GM12864 (cell line): ENCODE measurements around the gene ABCF2.
A peak's percentile ranks its signal among the peaks of the same experiment; 100 is the strongest.

Source experiments
- DNase-seq: peaks from one replicate; pipeline ENCODE4 v3.0.0-alpha.2; 2011; ENCODE audit warnings: low read depth
- H3K4me3 ChIP-seq: 2 replicates; pipeline ENCODE4 v1.5.1; 2011; ENCODE audit warnings: mild to moderate bottlenecking, low read depth, low read length, control low read depth
- TF ChIP-seq, protein P1 (sequence below): IDR thresholded peaks from 2 replicates; pipeline ENCODE4 v1.5.1; 2011; ENCODE audit warnings: low read depth, mild to moderate bottlenecking, moderate library complexity, low read length, control low read depth, inconsistent platforms; ENCODE audit errors: missing control alignments

Gene ABCF2

DNA sequence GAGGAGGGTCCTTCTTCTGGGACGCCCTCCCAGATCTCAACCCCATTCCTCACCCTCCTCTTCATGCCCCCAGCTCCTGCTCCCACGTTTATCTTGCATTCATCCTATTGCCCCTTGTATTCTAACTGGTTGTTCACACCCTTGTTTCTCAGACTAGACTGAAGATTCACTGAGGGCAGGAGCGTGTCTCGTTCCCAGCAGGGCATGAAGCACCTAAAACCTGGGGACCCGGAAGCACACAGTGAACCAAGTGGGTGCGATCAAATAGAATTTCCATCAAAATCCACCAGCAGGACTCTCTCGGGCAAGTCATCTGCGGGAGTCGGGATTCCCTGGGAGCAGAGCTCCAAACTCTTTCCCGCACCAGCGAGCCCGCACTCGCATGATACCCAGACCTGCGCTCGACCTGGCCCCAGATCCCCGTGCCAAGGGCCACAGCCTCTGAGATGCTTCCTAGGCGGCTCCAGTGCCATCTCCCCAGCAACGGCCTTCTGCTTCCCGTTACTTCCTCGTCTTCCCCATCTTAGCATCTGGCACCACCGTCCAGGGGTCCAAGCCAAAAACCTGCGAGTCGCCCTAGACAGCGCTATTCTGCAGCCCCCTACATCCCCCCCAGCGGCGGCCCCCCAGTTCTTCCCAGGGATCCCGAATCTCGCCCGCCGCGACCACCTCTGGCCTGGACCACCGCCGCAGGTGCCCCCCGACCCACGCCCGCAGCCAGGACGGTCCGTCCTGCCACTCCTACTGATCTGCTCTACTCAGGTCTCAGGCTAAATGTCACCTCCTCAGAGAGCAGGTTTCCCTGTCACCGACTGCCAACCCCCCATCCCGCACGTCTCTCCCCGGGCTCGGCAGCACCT is 53.4 kb downstream of the ABCF2 start:
- TF ChIP-seq, protein P1, sequence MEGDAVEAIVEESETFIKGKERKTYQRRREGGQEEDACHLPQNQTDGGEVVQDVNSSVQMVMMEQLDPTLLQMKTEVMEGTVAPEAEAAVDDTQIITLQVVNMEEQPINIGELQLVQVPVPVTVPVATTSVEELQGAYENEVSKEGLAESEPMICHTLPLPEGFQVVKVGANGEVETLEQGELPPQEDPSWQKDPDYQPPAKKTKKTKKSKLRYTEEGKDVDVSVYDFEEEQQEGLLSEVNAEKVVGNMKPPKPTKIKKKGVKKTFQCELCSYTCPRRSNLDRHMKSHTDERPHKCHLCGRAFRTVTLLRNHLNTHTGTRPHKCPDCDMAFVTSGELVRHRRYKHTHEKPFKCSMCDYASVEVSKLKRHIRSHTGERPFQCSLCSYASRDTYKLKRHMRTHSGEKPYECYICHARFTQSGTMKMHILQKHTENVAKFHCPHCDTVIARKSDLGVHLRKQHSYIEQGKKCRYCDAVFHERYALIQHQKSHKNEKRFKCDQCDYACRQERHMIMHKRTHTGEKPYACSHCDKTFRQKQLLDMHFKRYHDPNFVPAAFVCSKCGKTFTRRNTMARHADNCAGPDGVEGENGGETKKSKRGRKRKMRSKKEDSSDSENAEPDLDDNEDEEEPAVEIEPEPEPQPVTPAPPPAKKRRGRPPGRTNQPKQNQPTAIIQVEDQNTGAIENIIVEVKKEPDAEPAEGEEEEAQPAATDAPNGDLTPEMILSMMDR: no peak
- H3K4me3 ChIP-seq: no peak overlapping the region

DNA sequence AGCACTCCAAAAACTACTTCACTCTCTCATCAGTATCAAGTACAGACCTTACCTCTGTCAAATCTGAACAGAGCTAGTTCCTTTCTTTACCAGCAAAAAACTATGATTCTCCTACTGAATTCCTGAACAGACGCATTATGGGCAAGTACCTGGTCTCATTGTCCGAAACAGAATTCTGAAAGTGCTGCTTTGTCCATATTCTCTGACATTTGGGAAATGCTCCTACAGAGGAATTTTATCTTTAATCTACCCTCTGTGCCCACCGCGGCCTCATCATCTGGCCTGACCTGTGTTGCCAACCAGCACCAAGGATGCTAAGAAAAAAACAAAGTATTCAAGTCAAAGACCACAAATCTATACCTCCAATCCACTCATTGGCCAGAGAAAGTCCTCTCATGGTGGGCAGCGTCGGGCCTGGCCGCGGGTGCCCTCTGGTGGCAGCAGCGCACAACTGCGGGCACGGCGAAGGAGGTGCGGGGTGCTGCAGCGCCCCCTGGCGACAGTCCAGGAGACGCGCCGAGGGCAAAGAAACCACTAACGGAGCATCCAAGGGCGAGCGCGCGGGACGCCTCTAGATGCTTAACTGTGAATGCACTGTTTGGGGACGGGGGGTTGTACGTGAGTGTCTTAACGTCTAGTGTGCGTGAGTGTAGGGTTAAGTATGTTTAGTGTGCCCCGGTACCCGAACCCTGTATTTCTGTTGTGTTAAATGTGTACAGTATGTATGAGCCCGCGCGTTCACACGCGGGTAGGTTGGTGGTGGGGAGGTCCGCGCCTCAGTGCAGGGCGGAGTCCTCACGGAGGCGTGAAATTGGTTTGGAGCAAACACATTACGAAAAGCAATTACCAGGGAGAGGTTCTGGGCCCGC is 54.5 kb downstream of the ABCF2 start:
- DNase-seq: peak; percentile 4
- H3K4me3 ChIP-seq: no peak overlapping the region
- TF ChIP-seq, protein P1: peak; percentile 100

More for the DNA sequence above, 53.4 kb downstream of the ABCF2 start:
- no peak for DNase-seq

DNA sequence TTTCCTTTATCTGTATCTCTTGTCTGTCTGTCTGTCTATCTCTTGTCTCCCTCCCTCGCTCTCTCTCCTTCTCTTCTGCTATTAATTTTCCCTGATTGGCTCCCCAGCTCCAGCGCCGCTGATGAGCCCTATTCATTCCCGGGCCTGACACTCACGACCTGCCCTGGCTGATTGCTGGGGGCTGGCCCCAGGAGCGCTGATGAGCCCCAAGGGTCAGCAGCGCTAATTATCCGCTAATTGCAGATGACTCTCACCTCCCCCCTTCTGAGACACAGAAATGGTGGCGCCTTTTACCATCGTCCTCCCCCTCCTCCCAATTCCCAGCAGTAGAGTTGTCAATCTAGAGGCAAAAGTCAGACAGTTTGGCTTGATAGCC is 58.2 kb downstream of the ABCF2 start:
- TF ChIP-seq, protein P1: no peak
- DNase-seq: no peak
- H3K4me3 ChIP-seq: no peak overlapping the region

DNA sequence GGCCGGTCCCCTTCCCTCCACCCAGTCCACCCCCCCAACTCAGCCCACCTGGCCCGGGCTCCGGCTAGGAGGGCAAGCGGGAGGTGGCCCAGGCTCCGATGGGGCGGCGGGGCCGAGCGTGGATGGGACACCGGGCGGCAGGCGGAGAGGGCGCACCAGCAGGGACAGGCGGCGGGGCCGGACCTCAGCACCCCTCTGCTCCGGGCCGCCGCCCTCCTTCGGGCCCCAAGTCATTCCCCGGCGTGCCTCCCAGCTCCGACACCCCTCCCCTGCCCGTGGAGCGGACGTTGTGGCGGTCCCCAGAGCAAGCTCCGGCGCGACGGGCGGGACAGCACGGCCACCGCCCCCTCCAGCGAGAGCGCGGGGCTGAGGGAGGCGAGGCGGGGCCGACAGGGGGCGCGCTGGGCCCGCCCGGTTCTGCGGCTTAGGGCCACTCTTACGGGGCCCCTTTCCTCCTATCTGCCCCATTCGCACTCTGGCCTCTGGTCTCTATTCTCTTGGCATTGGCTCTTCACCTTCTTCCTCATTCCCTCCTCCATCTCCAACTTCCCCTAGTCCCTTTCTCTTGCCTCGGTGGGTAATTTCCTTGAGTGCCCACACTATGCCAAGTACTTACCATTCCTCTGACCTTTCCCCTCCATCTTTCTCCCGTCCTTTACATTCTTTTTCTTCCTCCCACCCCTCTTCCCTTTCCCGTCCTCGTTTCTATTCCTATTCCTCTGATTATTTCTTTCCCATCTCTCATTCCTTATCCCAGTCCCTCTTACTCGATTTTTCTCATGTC is 58.8 kb downstream of the ABCF2 start:
- TF ChIP-seq, protein P1: peak; percentile 79
- H3K4me3 ChIP-seq: no peak overlapping the region
- DNase-seq: no peak

DNA sequence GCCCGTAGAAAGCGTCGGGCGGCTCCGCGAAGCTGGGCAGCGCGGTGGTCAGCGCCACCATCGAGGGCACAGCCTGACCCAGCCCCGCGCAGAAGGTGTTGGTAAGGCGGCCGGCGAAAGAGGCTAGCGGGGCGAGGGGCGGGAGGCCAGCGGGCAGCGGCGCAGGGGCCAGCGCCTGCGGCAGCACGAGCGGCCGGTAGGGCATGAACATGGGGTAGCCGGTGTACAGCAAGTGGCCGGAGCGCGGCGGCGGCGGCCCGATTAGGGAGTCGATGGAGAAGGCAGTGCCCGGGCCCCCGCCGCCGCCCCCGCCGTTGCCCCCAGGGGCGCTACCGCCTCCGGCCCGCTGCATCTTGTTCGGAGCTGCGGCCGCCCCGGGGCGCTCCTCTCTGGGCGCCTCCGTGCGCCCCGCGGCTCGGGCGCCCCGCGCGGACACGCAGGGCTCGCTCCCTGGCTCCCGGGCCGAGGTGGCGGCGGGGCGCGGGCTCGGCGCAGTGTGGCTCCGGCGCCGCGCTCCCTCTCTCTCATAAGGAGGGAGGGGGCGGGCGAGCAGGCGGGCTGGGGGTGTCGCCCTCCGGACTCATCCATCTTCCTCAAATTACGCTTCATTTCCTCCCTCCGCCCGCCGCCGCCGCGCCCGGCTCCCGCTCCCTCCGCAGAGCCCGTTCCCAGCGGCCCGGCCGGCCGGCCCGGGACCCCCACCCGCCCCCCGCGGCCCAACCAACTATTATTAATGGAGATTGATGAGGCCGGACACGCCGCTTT is 59.6 kb downstream of the ABCF2 start, which contains the start of gene GBX1:
Gene GBX1 (minus strand): TSS at position 498 of the 765 bp plus-strand sequence. CDS start 146 bp downstream, at position 352.
- no peak within 1 kb of the TSS for H3K4me3 ChIP-seq
- DNase-seq: no peak
- TF ChIP-seq, protein P1: no peak
